ENCODE measurements around the gene LMBRD2.
A peak's percentile ranks its signal among the peaks of the same experiment; 100 is the strongest.
"Not testable (repeated sequence)": the region's sequence is repeated elsewhere in the genome, so short reads cannot be mapped to it uniquely, and the experiment has no call there.

Gene LMBRD2

DNA sequence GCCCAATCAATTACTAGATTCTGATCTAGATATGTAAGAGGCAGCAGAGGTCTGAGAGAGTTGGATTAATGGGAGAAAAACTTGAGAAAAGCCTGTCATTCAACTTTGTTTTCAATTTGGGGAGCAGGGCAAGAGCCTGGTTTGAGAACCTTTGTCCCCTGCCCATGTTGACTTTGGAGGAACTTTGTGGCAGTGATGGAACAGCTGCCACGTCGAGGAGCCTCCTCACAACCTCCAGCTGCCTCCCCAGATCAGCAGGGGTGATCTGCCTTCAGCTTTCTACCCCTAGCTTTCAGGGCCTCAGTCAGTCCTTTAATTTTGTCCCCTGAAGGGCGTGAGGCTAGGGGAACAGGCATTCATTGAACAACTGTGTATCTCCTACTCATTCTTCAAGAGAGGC lies 8.9 kb upstream of the LMBRD2 start:
- no peak for DNase-seq

DNA sequence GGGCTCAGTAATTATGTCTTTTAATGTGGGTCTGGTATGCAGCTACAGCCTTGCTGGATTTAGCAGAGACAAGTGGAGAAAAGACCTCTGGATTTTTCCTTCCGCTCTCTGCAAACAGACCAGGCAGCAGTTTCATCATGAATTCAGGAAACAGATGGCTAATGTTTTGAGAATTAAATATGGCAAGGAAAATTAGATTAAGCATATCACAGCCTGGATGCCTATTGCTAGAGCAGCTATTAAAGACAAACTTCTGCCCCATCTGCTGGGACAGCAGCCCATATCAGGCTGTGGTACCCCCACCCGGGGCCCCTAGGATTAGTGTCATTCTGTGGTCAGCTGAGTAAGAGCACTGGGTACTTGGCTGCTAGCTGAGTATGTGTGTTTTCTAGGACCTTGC lies 6.5 kb upstream of the LMBRD2 start:
- DNase-seq: no peak

DNA sequence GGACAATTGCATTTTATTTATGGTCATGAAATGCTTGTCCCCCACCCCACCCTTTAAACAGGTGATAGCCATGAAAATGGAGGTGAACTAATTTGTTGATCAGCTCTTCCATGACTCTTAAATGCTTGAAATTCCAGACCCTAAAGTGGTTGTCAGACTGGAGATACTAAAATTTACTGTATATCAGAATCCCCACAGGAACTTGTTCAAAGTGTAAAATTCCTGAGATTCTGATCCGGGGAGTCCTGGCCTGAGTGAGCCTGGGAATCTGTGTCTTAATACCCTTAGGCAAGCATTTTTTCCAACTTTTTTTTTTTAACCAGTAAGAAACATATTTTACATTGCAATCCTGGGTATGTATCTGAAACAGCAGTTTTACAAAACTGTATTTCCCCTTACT lies 4.9 kb upstream of the LMBRD2 start:
- DNase-seq: no peak

DNA sequence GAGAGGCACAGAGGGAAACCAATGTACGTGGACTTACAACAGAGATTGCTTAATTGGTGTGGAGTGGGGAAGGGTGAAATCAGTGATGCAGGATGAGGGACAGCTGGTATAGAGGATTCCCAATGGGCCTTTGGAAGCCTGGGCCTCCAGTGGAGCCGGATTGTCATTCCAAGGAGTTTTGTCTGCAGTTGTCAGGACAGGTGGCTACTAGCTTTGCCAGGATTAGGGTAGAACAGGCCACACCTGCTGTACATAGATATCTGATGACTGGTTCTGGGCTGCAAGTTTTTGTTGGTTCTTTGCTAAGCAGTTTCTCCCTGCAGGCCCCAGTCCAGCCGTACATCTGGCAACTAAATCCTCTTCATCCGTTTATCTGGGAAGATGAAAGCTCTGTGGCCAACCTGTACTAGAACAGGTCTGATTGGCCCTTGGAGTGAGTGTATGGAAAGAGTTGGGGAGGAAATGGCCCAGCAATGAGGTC lies 4.5 kb upstream of the LMBRD2 start:
- DNase-seq: no peak

DNA sequence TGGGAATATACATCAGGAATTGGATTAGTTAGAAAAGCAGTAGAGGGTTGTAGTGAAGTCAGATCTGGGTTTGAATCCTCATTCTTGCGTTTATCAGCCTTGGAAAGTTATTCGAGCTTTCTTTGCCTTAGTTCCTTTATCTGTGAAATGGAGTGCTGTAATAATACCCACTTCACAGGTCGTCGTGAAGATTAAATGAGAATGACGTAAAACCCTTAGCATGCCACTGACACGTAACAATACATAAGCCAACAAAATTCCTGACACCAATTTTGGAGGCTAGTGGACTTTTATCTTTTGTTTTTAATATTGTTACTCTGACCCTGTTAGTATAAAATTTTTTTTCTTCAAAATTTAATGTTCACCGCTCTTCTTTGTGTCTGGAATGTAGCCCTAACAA lies 3.6 kb upstream of the LMBRD2 start:
- DNase-seq: no peak

DNA sequence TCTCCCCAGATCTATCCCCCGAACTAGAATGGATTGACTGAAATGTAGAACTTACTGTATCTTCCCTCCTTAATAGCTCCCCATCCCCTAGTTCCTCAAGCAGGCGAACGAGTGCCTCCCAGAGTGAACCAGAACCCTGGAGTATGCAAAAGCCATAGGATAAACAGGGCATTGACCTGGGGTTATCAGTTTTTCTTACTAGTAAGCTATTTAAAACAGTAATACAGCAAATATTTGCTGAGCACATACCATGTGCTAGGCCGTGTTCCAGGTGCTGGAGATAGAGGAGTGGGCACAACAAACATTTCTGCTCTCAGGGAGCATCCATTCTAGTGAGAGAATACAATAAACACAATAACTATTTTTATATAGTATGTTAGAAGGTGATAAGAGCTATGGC lies 2.0 kb upstream of the LMBRD2 start:
- DNase-seq: no peak

DNA sequence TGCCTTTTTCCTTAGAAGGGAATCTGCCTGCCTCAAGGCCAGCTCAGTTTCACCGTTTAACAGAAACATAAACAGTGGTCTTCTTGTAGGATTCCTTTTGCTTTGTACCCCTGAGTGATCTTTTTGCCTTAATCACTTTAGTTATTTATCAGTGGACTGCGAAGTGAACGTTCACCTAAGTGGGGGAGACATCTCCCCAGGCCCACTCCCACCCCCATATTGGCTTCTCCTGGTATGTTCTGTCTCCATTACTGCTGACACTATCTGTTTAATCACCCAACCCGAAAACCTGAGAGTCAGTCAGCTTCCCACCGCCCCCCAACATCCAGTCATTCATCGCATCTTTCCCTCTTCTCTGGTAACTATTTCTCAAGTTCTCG lies 1.6 kb upstream of the LMBRD2 start:
- DNase-seq: no peak

DNA sequence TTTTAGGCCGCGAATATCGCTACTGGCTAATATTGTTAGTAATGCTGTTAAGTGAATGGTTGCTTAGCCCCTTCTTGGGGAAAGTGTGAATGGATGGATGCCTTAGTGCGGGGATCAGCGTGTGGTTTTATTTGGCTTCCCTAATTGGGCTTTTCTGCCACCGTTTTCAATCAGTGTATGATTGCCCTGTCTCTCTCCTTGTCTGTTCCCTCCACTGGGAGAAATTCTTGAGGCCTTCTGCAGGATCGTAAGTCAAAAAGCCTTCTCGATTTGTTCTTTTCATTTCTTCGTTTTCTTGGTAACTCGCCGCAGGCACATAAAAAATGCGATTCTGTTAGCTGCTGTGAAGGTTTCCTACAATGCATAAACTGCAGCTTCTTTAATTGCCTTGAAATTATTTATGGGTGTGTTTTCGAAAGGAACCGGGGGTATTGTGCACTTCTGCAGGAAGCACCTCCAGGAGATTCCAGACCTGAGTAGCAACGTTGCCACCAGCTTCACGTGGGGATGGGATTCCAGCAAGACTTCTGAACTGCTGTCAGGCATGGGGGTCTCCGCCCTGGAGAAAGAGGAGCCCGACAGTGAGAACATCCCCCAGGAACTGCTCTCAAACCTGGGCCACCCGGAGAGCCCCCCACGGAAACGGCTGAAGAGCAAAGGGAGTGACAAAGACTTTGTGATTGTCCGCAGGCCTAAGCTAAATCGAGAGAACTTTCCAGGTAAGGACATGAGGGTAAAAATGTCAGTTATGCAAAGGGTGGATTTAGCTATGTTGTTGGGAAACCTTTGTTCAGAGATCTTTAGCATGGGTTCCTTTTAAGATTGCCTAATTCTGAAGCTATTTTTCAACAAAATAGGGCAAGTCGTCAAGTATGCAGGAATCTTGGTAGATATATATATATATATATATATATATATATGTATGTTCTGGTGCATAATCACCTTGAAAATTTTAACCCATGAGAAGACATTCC lies 924 bp upstream of the LMBRD2 start:
- no peak for DNase-seq

DNA sequence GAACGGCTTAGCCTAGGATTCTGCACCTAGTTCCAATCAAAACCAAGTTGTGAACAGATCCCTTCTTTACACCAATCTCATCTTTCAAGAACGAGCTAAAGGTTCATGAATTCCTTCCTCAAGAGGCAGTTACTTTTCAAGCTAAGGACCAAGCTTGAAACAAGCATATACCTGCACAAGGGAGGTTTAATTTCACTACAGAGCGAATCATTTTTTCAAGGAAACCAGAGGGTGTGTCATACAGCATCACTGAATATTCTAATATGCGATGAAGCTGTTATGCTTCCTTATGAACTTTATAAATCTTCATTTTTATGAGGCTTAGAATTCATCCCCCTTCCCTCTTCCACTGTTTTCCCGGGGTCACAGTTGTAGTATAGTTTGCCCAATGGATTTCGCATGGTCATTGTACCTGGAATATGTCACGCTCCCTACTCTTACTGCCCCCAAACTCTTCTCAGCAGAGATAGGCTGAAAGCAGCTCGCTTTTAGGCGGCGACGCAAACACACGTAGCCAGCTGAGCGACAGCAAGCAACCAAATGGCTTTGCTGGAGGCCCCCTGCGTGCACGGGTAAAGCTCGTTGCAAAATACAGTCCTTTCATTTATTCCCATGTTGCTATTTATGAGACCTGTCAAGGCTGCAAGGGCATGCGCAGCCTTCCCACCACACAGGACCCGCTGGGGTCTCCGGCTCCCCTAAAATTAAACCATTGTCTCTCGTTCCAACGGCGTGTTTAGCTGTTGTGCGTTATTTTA lies 832 bp downstream of the LMBRD2 start:
- peak; percentile 12 to 22 for DNase-seq

DNA sequence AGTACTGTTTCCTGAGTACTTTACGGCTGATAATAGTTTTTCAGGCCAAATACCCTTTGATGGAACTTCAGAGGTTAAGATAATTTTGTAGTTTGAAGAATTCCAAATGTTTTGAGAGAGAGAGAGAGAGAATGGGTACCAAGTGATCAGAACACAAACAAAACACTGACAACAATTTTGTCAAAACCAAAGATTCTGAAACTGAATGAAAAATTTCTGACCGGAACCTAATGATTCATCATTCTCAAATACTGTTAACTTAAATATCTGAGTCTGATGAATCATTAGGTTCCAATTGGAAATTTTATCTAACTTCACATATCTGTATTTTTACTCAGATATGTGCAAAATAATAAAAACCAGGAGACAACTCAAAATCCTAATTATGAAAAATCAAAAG lies 4.0 kb downstream of the LMBRD2 start:
- no peak for DNase-seq

DNA sequence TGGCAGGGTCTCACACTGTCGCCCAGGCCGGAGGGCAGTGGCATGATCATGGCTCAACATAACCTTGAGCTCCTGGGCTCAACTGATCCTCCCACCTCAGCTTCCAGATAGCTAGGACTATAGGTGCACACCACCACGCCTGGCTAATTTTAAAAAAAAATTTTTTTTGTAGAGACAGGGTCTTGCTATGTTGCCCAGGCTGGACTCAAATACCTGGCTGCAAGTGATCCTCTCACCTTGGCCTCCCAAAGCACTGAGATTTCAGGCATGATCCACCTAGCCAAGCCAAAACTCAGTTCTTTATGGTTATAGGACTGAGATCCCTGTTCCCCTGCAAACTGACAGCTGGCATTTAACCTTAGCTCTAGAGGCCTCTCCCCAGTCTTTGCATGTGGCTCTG lies 5.3 kb downstream of the LMBRD2 start:
- DNase-seq: no peak

DNA sequence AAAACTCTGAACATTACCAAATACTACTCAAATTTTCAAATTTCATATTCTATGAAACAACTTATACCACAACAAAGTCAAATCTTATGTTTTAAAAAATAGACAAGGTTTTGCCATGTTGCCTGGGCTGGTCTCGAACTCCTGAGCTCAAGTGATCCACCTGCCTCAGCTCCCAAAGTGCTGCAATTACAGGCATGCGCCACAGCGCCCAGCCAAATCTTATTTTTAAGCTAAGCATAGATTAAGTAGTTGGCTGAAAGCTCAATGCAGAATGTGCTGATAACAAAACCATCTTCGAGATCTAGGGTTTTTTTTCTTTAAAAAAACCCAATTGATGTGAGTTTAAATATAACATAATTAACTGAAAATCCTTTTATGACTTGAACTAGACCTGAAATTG lies 6.4 kb downstream of the LMBRD2 start:
- DNase-seq: no peak

DNA sequence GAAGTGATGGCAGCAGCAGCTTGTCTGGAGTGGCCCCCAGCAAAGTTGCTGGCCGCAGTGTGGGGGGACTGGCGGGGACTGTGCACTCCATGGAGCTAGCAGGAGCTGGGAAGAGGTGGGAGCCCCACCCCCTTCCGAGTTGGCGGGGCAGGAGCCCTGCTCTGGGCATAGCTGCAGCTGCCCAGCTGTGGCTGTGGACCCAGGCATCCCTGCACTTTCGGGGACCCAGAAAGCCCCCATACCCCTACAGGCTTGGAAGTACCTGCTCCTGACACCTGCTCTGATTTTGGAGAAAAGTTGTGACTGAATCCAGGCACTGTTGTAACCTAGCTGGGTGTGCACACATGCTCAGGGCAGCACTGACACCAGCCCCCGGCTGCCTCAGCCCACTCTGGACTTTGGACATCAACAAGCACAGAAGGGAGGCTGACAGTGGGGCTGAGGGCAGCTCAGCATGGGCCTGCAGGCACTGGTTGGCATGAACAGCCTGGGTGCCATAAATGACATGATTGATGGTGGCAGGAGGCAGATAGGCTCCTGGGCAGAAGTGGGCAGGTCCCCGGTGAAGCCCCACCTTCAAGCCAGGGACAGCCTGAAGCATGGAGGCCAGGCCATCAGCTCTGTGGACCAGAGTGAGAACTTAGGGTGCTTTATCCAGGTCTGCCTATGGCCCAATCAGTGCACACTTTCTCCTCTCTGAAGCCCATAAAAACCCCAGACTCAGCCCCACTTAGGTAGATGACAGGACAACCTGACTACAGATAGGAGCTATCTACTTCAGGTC lies 12.6 kb downstream of the LMBRD2 start:
- DNase-seq: no peak

DNA sequence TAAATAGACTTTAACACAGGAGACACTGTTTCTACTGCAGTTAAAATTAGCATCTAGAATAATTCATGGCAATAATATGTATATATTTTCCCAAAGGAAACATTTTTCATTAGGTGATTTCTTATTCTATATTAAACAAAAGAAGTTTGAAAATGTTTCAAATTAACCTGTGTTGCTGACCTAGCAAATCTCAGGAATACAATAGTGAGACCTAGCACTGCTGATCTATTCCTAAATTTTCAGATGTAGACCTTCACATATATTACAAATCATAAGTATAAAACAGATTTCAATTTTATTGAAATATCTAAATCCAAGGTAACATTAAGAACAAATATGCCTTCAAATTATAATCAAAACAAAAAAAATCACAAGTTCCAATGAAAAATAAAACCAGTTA lies 15.1 kb downstream of the LMBRD2 start:
- no peak for DNase-seq

DNA sequence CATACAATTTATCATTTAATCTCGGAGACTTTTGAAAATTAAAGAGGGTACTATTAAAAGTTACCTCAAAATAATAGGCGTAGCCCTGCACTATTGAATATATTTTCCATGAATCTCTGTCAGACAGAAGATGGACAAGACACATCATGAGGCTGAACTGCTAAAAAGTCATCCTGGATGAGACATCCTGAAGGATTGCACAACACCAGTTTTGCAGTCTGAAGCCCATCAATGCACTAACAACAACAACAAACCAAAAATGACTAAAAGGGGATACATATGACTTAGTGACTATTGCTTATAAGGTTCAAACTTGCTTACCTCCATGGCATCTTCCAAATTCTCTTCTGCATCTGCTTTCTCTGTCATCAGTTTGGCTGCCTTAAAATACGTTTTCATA lies 15.7 kb downstream of the LMBRD2 start:
- no peak for DNase-seq

DNA sequence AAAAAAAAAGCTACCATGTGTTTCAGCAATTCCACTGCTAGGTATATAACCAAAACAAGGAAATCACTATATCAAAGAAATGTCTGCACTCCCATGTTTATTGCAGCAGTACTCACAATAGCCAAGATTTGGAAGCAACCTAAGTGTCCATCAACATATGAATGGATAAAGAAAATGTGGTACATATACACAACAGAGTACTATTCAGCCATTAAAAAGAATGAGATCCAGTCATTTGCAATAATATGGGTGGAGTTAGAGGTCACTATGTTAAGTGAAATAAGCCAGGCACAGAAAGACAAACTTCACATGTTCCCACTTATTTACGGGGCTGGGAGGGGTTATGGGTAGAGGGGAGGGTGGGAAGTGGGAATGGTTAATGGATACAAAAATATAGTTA lies 18.7 kb downstream of the LMBRD2 start:
- DNase-seq: not testable (repeated sequence)

DNA sequence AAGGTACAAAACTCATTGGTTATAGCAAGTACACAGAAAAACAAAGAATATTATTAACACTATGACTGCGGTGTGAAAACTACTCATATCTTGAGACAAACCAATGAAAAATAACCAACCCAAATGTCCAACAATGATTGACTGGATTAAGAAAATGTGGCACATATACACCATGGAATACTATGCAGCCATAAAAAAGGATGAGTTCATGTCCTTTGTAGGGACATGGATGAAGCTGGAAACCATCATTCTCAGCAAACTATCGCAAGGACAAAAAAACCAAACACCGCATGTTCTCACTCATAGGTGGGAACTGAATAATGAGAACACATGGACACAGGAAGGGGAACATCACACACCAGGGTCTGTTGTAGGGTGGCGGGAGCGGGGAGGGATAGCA lies 22.0 kb downstream of the LMBRD2 start:
- DNase-seq: not testable (repeated sequence)

DNA sequence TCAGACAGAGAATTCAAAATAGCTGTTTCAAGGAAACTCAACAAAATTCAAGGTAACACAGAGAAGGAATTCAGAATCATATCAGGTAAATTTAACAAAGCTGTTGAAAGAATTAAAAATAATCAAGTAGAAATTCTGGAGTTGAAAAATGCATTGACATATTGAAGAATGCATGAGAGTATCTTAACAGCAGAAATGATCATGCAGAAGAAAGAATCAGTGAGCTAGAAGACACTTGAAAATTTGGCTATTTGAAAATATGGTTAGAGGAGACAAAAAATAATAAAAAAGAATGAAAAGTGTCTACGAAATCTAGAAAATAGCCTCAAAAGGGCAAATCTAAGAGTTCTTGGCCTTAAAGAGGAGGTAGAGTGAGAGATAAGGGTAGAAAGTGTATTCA lies 22.9 kb downstream of the LMBRD2 start:
- no peak for DNase-seq

DNA sequence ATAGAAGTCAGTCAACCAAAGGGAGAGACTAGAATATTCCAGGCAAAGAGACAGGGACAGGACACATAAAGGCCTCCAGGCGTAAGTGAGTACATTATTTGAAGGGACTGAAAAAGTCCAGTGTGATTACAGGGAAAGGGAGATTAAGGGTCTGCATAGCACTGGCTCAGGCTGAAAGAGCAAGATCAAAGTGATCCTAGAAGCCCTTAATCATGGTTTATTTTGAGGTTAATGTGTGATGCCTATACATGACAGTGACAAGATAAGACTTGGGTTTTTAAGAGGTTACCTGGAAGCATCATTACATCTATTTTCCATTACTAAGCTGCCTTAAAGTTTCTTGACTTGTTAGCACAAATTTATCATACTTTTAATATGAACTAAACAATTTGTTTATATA lies 25.8 kb downstream of the LMBRD2 start:
- DNase-seq: no peak

DNA sequence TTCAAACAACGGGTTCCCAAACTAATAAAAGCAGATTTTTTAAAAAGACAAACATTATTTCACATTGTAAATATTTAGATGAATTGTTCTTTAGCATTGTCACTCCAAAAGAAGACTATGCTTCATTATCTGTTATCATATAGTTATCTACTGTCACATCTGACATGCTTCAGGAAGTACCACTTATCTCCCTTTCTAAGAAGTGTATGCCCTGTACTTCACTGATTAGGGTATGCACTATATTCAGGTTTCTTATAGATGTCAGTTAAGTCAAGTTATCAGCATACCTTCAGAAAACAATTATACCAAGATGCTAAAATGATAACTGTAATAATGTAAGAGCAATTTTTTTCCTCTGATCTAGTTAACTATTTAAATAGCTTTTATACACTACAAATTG lies 40.4 kb downstream of the LMBRD2 start:
- DNase-seq: no peak

DNA sequence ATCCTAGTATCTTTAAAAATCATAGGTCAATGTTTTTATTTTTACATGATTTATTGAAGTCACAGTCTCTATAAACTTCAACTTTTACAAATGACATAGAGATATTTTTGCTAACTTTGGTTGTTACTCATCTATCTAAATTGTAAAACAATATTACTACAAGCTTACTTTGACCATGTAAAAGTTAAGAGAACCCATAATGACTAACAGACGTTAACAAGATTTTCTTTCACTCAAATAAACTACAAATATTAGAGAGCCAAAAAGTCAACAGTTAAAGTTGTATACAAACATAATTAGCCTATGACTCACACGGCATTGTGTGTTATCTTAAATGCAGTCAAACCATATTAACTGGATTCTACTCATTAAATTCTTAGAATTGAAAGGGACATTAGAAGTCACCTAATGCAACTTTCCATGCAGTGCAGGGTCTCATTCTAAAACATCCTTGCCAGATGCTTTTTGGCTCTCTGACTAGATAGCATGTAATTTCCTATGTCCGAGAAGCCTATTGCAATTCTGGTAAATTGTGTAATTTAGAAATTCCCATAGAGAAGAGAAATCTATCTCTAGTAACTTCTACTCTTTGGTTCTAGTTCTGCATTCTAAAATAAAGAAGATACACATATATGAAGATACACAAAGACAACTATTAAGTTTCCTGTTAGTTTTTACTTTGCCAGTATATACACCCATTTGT lies 42.8 kb downstream of the LMBRD2 start:
- DNase-seq: no peak

DNA sequence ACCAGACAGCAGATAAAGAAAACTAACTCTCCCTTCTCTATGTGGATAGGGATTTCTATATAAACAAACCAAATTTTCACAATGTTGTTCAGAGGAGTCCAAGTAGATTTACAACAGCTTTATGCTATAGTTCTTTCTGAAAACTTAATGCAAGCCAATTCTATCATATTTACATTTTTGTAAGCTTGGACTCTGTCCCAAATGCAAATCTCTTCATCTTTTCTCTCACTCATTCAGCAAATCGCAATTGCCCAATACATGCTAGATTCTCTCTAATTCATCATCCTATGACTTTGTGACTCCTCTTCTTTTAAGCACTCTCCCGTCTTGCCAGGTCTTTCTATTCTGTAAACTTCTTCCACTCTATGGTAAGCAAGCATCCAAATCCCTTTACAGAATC lies 45.9 kb downstream of the LMBRD2 start:
- DNase-seq: no peak

DNA sequence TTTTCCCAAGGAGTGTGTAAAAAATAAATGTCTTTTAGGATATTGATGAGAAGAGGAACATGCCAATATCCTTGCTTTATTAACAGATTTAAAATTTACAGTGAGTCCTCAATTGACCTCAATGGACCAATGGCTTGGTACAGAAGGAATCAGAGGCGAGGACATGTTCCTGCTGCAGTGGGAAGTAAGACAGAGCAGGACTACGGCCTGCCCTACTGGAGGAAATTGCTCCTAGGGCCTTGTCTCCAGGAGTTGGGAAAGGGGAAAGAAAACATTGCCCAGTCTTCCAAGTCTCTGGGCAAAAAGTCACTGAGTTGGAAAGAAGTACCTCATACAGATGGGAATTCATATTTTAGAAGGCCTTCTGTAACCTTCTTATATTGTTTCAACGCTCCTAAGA lies 51.9 kb downstream of the LMBRD2 start:
- DNase-seq: no peak
